Cortex of kidney (tissue), 1 donor: Measurements from ENCODE around the gene REEP5.
"Not testable (repeated sequence)": the region's sequence is repeated elsewhere in the genome, so short reads cannot be mapped to it uniquely, and the experiment has no call there.

ENCODE experiments used
- DNase-seq: peaks from one replicate; lab custom pipeline; 2025; lab: John Stamatoyannopoulos, UW

REEP5 gene

GRCh38 chr5:112933105-112933504 is 11.1 kb upstream of the REEP5 start:
- no peak for DNase-seq

- DNase-seq = no peak
These were observed 9.4 kb upstream of the REEP5 start for GRCh38 chr5:112931473-112931872.

GRCh38 chr5:112930082-112930344 is 8.0 kb upstream of the REEP5 start:
- DNase-seq = no peak

DNA sequence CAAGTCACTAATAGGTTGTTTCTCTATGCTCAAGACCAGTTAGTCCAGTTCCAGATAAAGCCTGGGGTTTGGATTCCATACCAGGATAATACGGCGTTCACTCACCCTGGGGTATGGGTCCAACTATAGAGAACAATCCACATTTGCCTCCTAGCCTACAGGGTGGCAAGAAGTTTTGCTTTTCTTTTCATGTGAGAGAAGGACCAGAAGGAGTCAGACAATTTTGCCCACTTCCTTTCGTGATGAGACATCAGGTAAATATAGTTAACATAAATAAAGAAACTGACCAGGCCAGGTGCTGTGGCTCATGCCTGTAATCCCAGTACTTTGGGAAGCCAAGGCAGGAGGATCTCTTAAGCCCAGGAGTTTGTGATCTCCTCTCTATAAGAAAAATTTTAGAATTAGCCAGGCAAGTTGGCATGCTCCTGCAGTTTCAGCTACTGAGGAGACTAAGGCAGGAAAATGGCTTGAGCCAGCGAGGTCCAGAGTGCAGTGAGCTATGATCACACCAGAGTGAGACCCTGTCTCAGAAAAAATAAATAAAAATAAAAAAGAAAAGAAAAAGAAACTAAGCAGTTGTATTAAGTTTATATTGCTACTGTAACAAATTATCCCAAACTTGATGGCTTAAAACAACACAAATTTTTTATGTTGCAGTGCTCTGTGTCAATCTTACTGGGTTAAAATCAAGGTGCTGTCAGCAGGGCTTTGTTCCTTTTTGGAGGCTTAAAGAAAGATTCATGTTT is 7.5 kb upstream of the REEP5 start:
- DNase-seq = no peak

- DNase-seq = no peak
These were observed 2.0 kb upstream of the REEP5 start for GRCh38 chr5:112923988-112924387.

DNA sequence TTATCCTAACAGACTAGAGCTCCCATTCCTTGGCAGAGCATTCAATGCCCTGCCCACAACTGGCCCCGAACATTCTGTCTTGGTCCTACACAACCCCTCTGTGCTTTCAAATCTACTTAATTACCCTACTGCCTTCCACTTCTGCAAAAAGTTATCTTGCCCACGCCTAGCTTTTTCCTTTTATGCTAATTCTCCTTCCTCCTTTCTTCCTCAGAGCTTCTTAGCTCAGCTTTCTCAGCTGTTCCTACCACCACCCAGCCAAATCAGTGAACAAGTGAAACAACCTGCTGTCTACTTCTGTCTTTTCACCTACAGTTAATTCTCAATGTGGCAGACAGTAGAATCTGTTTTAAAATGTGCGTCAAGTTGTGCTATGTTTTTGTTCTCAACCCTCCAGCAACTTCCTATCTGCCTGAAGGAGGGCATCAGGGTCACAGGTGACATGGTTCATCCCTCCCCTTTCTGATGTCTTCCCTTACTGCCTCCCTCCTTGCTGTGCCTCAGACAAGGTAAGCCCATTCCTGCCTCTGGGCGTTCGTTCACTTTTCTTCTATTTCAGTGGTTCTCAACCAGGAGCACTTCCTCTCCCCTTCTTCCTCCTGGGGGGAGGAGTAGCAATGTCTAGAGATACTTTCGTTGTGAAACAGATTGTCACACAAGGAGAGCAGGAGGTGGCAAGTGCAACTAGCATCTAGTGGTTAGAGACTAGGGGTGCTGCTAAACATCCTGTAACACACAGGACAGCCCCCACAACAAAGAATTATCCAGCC is 1.3 kb upstream of the REEP5 start:
- DNase-seq = no peak

DNA sequence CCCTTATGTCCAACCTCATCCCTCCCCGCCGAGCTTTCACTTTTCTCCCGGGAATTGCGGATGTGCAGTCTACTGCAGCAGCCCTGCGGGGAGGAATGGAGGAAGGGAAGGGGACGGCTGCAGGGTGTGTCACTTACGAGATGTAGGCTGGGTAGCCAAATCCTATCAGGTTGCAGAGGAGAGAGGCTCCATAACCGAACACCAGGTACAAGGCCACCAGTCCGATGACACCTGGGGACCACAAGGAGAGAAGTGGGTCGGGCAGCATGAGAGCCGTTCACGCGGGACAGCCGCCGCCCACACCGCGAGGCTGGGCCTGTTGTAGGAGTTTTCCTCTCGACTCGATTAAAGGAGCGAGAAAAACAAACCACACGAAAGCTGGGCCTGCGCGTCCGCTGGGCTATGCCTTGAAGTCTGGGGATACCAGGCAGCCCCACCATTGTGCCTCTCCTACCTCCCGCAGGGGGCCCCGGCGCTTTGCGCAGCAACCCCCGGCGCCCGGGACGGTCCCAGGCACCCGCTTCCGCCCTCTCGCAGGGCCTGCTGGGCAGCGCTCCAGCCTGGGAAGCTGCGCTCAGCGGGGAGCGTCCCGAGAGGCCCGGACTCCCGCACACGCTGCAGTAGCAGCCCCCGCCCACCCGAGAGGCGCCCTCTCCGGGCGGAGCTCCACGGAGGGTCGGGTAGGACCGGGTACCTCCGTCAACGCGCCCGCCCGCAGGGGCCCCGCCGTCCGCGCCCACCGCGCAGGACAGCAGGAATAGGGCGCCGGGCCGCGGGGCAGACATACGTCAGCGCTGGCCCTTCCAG is 798 bp downstream of the REEP5 start:
- no peak for DNase-seq

- DNase-seq = no peak
These were observed 2.1 kb downstream of the REEP5 start for GRCh38 chr5:112919972-112920371.

- no peak for DNase-seq
These were observed 3.3 kb downstream of the REEP5 start for GRCh38 chr5:112918679-112919078.

- DNase-seq = no peak
These were observed 3.9 kb downstream of the REEP5 start for GRCh38 chr5:112918136-112918535.

DNA sequence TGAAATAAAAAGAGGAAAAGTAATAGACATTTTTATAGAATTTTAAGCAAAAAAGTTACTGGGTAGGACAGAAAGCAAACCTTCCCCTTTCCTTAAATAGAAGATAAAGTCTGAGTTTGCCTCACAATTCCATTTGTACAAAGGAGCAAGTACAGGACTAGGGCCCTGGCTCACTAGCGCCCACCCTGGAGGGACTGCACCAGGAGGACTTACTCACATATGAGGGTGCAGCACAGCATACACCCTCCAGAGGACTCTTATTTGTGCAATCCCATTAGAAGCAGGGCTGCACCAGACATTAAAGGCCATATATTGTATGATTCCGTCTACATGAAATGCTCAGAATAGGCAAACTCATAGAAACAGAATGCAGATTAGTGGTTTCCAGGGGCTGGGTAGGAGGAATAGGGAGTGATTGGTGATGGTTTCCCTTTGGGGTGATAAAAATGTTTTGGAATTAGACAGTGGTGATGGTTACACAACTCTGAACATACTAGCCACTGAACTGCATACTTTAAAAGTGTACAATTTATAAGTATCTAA is 4.5 kb downstream of the REEP5 start:
- no peak for DNase-seq

DNA sequence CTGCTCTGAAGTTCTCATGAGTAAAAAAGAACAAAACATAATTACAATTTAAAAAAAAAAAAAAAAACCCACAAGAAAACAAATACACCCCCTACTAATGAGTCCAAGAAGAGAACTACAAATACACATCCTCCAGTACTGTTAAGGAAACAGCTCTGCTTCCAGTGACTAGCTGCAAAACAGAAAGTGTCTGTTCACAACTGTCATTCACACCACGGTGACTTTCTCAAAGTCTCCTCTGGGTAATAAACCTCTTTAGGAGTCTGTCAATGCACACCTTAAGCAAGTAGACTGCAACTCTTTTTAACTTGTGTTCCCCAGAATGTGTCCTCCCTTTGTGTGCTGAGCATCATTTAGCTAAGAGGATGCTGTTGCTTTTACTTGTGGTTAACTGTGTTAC is 6.2 kb downstream of the REEP5 start:
- DNase-seq = no peak

DNA sequence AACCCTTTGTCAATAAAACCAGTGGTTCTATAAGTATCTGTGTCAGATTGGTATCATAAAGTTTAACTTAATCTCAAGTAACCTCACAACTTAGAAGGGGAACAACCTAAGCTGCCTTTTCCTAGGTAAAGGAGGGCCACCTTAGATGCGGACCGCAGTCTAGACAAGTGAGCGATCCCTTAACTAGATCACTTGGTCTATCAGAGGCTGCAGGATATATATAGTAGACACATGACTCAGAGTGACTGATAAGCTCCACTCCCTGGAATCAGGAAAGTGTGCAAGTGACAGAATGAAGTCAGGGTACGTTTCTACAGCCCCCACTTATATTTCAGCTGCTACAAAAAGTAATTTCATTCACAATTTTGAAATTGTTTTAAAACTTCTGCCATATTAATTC is 7.4 kb downstream of the REEP5 start:
- DNase-seq = no peak

DNA sequence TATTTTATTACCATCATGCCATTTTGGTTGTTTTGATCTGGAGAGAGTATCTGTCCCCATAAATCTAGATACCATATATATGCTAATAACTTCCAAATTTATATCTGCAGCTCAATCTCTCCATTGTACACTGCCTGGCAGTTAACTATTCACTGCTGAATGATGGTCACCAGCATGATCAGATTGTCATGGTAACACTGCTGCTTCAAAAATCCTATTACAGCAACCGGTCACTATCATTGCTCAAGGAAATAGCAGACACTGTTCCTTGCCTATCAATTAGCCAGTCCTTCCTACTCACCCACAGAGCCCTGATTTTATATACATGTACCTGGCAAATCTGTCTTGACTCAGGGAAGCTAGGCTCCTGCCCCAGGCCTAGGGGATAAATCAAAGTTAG is 11.5 kb downstream of the REEP5 start:
- no peak for DNase-seq

DNA sequence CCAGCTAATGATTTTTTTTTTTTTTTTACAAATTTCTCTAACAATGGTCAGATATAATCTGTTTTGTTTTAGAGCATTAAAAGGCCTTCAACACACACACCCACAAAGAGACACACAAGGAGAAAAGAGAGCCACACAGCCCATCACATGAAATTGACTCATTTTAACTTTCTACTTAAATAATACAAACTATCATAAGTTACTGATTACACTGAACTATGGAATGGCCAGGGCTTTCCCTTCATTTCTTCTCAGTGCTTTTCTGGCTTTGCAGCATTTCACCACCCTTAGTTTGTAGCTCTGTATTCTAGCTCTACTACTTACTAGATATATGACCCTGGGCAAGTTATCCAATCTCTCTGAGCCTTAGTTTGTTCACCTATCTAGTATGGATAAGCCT is 13.2 kb downstream of the REEP5 start:
- DNase-seq = no peak

DNA sequence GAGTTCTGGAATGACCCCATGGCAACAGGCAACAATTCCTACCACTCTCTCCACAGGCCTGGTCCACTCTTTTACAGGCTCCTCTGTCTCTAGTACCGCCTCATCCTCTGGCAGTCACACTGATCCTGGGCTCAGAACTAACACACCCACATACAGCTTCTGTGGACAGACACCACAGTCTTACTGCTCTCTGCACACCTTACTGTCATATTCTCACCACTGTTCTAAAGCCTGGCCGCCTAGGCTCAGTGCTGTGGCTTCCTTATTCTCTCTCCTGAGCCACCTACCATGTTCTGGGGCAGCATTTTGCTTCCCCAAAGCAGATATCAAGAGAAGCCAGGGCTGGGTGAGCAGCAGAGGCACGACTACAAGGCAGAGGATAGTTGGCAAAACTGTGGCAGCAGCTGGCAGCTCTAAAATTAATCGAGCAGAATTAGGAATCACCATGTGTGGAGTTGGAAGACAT is 14.8 kb downstream of the REEP5 start:
- DNase-seq = no peak

GRCh38 chr5:112906637-112907036 is 15.4 kb downstream of the REEP5 start:
- DNase-seq = no peak

DNA sequence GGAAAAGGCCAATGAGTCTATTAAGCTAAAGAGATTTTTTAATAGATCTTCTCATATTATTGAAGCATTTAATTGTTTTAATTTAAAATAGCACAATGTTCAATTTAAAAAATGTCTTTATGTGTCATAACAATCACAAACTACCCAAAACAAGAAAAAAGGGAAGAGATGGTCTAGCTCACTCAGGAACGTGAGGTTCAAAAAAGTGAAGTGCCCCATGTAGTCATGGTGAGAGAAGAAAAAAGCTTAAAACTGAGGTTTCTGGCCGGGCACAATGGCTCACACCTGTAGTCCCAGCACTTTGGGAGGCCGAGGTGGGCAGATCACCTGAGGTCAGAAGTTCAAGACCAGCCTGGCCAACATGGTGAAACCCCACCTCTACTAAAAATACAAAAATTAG is 17.0 kb downstream of the REEP5 start:
- DNase-seq = not testable (repeated sequence)

GRCh38 chr5:112902561-112902960 is 19.5 kb downstream of the REEP5 start:
- DNase-seq = no peak

- DNase-seq = no peak
These were observed 26.3 kb downstream of the REEP5 start for GRCh38 chr5:112895682-112896081.

- DNase-seq = no peak
These were observed 29.3 kb downstream of the REEP5 start for GRCh38 chr5:112892776-112893175.

DNA sequence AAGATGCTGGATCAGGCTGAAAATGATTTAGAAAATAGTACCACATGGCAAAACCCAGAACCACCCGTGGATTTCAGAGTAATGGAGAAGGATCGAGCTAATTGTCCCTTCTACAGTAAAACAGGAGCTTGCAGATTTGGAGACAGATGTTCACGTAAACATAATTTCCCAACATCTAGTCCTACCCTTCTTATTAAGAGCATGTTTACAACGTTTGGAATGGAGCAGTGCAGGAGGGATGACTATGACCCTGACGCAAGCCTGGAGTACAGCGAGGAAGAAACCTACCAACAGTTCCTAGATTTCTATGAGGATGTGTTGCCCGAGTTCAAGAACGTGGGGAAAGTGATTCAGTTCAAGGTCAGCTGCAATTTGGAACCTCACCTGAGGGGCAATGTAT is 30.0 kb downstream of the REEP5 start:
- not testable (repeated sequence) for DNase-seq

GRCh38 chr5:112886975-112887374 is 35.1 kb downstream of the REEP5 start:
- no peak for DNase-seq
